H9 (cell line): ENCODE data around the gene LRCH1. TPM values are rescaled to one million over a fixed set of nuclear protein-coding genes. Genes with fewer than 3 reads are reported as not detected.

Experiments used
- DNase-seq: peaks from one replicate; pipeline ENCODE4 v3.0.0-alpha.2; 2017
- H2AFZ ChIP-seq: one replicate; pipeline ENCODE4 v1.6.1; 2013; ENCODE audit warnings: mild to moderate bottlenecking, low read length, control low read depth, moderate library complexity
- H2AK5ac ChIP-seq: 2 replicates; pipeline ENCODE4 v1.6.1; 2013; ENCODE audit warnings: low read length, control low read depth, mixed read lengths; ENCODE audit not compliant: insufficient read length
- H2BK120ac ChIP-seq: one replicate; pipeline ENCODE4 v1.6.1; 2013; ENCODE audit warnings: low read depth, mild to moderate bottlenecking, low read length, control low read depth, inconsistent platforms; ENCODE audit not compliant: poor library complexity, severe bottlenecking
- H2BK12ac ChIP-seq: 2 replicates; pipeline ENCODE4 v1.6.1; 2013; ENCODE audit warnings: low read length, control low read depth, mixed read lengths, low read depth; ENCODE audit not compliant: insufficient read length
- H2BK15ac ChIP-seq: 2 replicates; pipeline ENCODE4 v1.6.1; 2013; ENCODE audit warnings: low read depth, low read length, control low read depth
- H2BK20ac ChIP-seq: one replicate; pipeline ENCODE4 v1.6.1; 2013; ENCODE audit warnings: low read depth, mild to moderate bottlenecking, low read length, control low read depth, inconsistent platforms; ENCODE audit not compliant: poor library complexity, severe bottlenecking
- H2BK5ac ChIP-seq: 2 replicates; pipeline ENCODE4 v1.6.1; 2013; ENCODE audit warnings: low read length, control low read depth, mixed read lengths; ENCODE audit not compliant: insufficient read length
- H3K14ac ChIP-seq: 2 replicates; pipeline ENCODE4 v1.6.1; 2013; ENCODE audit warnings: low read length, control low read depth; ENCODE audit not compliant: insufficient read depth
- H3K18ac ChIP-seq: 2 replicates; pipeline ENCODE4 v1.6.1; 2013; ENCODE audit warnings: low read depth, mild to moderate bottlenecking, mixed read lengths, low read length, control low read depth; ENCODE audit not compliant: insufficient read length
- H3K23ac ChIP-seq: 2 replicates; pipeline ENCODE4 v1.6.1; 2013; ENCODE audit warnings: low read length, control low read depth, mixed read lengths, low read depth; ENCODE audit not compliant: insufficient read length
- H3K23me2 ChIP-seq: 2 replicates; pipeline ENCODE4 v1.6.1; 2013; ENCODE audit warnings: low read depth, mild to moderate bottlenecking, mixed read lengths, low read length, control low read depth; ENCODE audit not compliant: insufficient read length, poor library complexity, severe bottlenecking
- H3K27ac ChIP-seq: 2 replicates; pipeline ENCODE4 v1.5.1; 2013; ENCODE audit warnings: low read length, control low read depth, mixed read lengths, low read depth; ENCODE audit not compliant: insufficient read length
- H3K27me3 ChIP-seq: 2 replicates; pipeline ENCODE4 v1.6.1; 2013; ENCODE audit warnings: low read length, control low read depth, inconsistent platforms; ENCODE audit not compliant: insufficient read depth
- H3K4ac ChIP-seq: 2 replicates; pipeline ENCODE4 v1.6.1; 2013; ENCODE audit warnings: low read depth, mild to moderate bottlenecking, control low read depth, inconsistent platforms, low read length, moderate library complexity
- H3K4me1 ChIP-seq: 2 replicates; pipeline ENCODE4 v1.6.1; 2013; ENCODE audit warnings: low read length, control low read depth, inconsistent platforms; ENCODE audit not compliant: insufficient read depth
- H3K4me2 ChIP-seq: 2 replicates; pipeline ENCODE4 v1.6.1; 2013; ENCODE audit warnings: low read length, control low read depth, mixed read lengths; ENCODE audit not compliant: insufficient read length, insufficient read depth
- H3K56ac ChIP-seq: 2 replicates; pipeline ENCODE4 v1.6.1; 2013; ENCODE audit warnings: low read depth, mild to moderate bottlenecking, mixed read lengths, low read length, control low read depth; ENCODE audit not compliant: insufficient read length
- H3K79me1 ChIP-seq: 2 replicates; pipeline ENCODE4 v1.6.1; 2013; ENCODE audit warnings: low read depth, mild to moderate bottlenecking, moderate library complexity, low read length, control low read depth, inconsistent platforms; ENCODE audit not compliant: insufficient read depth, poor library complexity, severe bottlenecking
- H3K79me2 ChIP-seq: 2 replicates; pipeline ENCODE4 v1.6.1; 2013; ENCODE audit warnings: low read length, control low read depth, inconsistent platforms; ENCODE audit not compliant: insufficient read depth
- H3K9ac ChIP-seq: 2 replicates; pipeline ENCODE4 v1.6.1; 2013; ENCODE audit warnings: low read length, control low read depth, mixed read lengths; ENCODE audit not compliant: insufficient read length; ENCODE audit errors: extremely low read depth
- H3K9me3 ChIP-seq: one replicate; pipeline ENCODE4 v1.6.1; 2013; ENCODE audit warnings: low read depth, low read length, inconsistent platforms; ENCODE audit not compliant: control insufficient read depth
- H3T11ph ChIP-seq: one replicate; pipeline ENCODE4 v1.6.1; 2013; ENCODE audit warnings: mild to moderate bottlenecking, low read length, control low read depth, inconsistent platforms
- H4K20me1 ChIP-seq: one replicate; pipeline ENCODE4 v1.6.1; 2013; ENCODE audit not compliant: control insufficient read depth, insufficient read length, insufficient read depth
- H4K5ac ChIP-seq: 2 replicates; pipeline ENCODE4 v1.6.1; 2013; ENCODE audit warnings: low read depth, mild to moderate bottlenecking, mixed read lengths, low read length, control low read depth; ENCODE audit not compliant: insufficient read length
- H4K8ac ChIP-seq: replicated peaks from 2 replicates; pipeline ENCODE4 v1.6.1; 2013; ENCODE audit warnings: low read length, control low read depth, mixed read lengths, low read depth; ENCODE audit not compliant: insufficient read length
- H4K91ac ChIP-seq: 2 replicates; pipeline ENCODE4 v1.6.1; 2013; ENCODE audit warnings: low read depth, mild to moderate bottlenecking, moderate library complexity, mixed read lengths, low read length, control low read depth; ENCODE audit not compliant: insufficient read length
- H3K27ac Mint-ChIP-seq, 3 experiments: 2 replicates in 2 of 3; 3 replicates in 1 of 3; pipeline ENCODE4 v1.8.0; 2020 to 2021; ENCODE audit warnings: mixed read lengths in 3 of 3, mild to moderate bottlenecking in 1 of 3, moderate library complexity in 1 of 3
- H3K27me3 Mint-ChIP-seq: 2 replicates; pipeline ENCODE4 v1.8.0; 2021; ENCODE audit warnings: low read depth, mild to moderate bottlenecking, moderate library complexity, mixed read lengths
- H3K36me3 Mint-ChIP-seq, 3 experiments: 2 replicates in 2 of 3; 3 replicates in 1 of 3; pipeline ENCODE4 v1.8.0; 2020 to 2021; ENCODE audit warnings: low read depth in 3 of 3, mixed read lengths in 3 of 3; ENCODE audit not compliant: insufficient read depth in 1 of 3
- H3K4me1 Mint-ChIP-seq, 2 experiments: 2 replicates each; pipeline ENCODE4 v1.8.0; 2020; ENCODE audit warnings: mixed read lengths in 2 of 2
- H3K4me3 Mint-ChIP-seq, 2 experiments: 2 replicates in 1 of 2; 3 replicates in 1 of 2; pipeline ENCODE4 v1.8.0; 2020 to 2021; ENCODE audit warnings: mild to moderate bottlenecking in 2 of 2, mixed read lengths in 2 of 2, moderate library complexity in 1 of 2
- H3K9me3 Mint-ChIP-seq, 2 experiments: 2 replicates in 1 of 2; 3 replicates in 1 of 2; pipeline ENCODE4 v1.8.0; 2020; ENCODE audit warnings: mild to moderate bottlenecking in 2 of 2, mixed read lengths in 2 of 2, moderate library complexity in 1 of 2
- CTCF ChIP-seq: fragments of 200-600 bp; sonication (generic); conservative IDR thresholded peaks from 3 replicates; pipeline ENCODE4 v1.8.0; 2021; ENCODE audit warnings: antibody characterized with exemption, mild to moderate bottlenecking
- WGBS: extraction: QIAGEN DNeasy Blood & Tissue Kit; methylation state at CpG from one replicate; pipeline ENCODE4 v1.1.7; 2013; ENCODE audit warnings: missing lambda C conversion rate, low lambda C conversion rate, mixed read lengths; ENCODE audit not compliant: insufficient read length; ENCODE audit errors: extremely low coverage; 5-methylcytosine and 5-hydroxymethylcytosine counted together
- total RNA-seq: library from RNA; stranded (reverse); gene quantifications from 2 replicates; pipeline ENCODE4 v1.2.1, GENCODE V29; 2021

The LRCH1 gene
- total RNA-seq, 1 experiment from 2014 or later = 8.0 TPM

GRCh38 chr13:46576762-46577161 is 23.8 kb downstream of the LRCH1 start:
- no peak for DNase-seq
- H4K8ac ChIP-seq = no peak overlapping the region
- WGBS = no CpG with 5 or more reads among the region's 5 CpGs
- no peaks in the 10 kb centered on the region; the same call in 1 of the 2 replicates for H3K79me2 ChIP-seq
- H2BK5ac ChIP-seq = no peak overlapping the region
- H3K23ac ChIP-seq = no peak overlapping the region
- H2BK15ac ChIP-seq = no peak overlapping the region
- H2AFZ ChIP-seq = no peak overlapping the region
- H3K4me1 ChIP-seq = no peaks in the 10 kb centered on the region
- H3K79me1 ChIP-seq = no peaks in the 10 kb centered on the region
- no peak overlapping the region for H3K4me2 ChIP-seq
- H3K36me3 Mint-ChIP-seq = no peaks in the 10 kb centered on the region
- no peaks in the 10 kb centered on the region for H3K9me3 Mint-ChIP-seq
- no peaks in the 10 kb centered on the region for H3K27me3 ChIP-seq
- no peak for TF ChIP-seq CTCF
- no peaks in the 10 kb centered on the region for H3K23me2 ChIP-seq
- no peak overlapping the region for H4K5ac ChIP-seq
- no peak overlapping the region for H3K9ac ChIP-seq
- H3K4ac ChIP-seq = no peak overlapping the region
- H3K27me3 Mint-ChIP-seq = no peaks in the 10 kb centered on the region
- H2AK5ac ChIP-seq = no peak overlapping the region
- H4K20me1 ChIP-seq = no peaks in the 10 kb centered on the region
- peaks cover 7 to 13% of the 10 kb centered on the region in 2 experiments; a peak in 1 of 4 replicates for H3K4me1 Mint-ChIP-seq
- no peak overlapping the region for H3K56ac ChIP-seq
- H3K4me3 Mint-ChIP-seq = no peak overlapping the region
- H2BK12ac ChIP-seq = no peak overlapping the region
- no peak overlapping the region for H3K27ac ChIP-seq
- no peak overlapping the region for H2BK120ac ChIP-seq
- no peak overlapping the region for H3T11ph ChIP-seq
- H2BK20ac ChIP-seq = no peak overlapping the region
- no peak overlapping the region for H4K91ac ChIP-seq
- no peaks in the 10 kb centered on the region for H3K9me3 ChIP-seq
- no peak overlapping the region for H3K27ac Mint-ChIP-seq
- H3K18ac ChIP-seq = no peak overlapping the region
- H3K14ac ChIP-seq = no peak overlapping the region
